ENCODE data around the gene MDM4. TPM values are rescaled to one million over a fixed set of nuclear protein-coding genes. Genes with fewer than 3 reads are reported as not detected.
A peak's percentile ranks its signal among the peaks of the same experiment; 100 is the strongest.

Gene MDM4
- total RNA-seq, 1 experiment from 2014 or later = 49.6 TPM

DNA sequence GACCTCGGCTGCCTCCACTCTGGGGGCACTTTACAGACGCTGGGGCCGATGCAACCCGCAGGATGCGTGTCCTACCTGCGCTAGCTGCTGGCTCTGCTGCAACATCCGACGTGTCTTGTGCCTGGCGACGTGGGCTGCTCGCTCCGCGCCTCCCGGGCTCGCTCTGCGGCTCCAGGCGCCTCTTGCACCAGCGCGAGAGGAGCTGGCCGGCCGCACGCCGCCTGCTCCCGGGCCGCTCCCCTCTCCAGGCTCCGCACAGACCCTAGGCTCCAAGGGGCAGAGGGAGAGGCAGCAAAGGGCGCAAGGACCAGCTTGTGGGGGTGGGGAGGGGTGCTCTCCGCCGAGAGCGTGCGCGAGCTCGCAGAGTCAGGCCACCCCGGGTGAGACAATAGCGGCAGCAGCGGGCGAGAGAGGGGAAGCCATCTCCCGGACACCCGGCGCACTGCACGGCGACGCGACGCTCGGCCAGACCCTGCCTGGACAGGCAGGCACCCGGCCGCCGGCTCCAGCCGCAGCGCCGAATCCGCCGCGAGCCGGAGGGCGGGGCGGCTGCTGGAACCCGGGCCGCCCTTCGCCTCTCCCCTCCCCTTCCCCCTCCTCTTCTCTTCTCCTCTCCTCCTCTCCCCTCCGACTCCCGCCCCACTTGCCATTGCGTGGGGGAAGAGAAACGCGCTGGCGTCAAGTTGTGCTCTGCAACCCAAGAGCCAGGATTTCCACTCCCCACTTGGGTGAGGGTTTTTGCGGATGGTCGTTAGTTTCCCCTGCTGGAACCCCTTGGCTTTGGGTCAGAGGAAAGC lies 21.7 kb upstream of the MDM4 start, which contains the start of gene PIK3C2B:
Gene PIK3C2B, minus strand, starts transcription at position 525 of the 797 bp plus-strand sequence. CDS start 25,003 bp downstream, outside the sequence.
- no peak within 1 kb of the TSS for H2BK12ac ChIP-seq (ENCODE audit: insufficient read length, low read depth, low read length)
- H4K5ac ChIP-seq (ENCODE audit: insufficient read length, low read depth, low read length) = no peak within 1 kb of the TSS
- no peak within 1 kb of the TSS for H3K27ac ChIP-seq (ENCODE audit: insufficient read length, low read depth, low read length)
- Mint-ChIP-seq H3K9me3 (no peaks in the 10 kb centered on the region), H3K36me3 (ENCODE audit: insufficient read depth in 1 of 3, low read depth in 3 of 3) (no peaks in the 10 kb centered on the region), H3K4me3 (peak within 1 kb of the TSS; percentile 74 to 88), H3K27ac (peak within 1 kb of the TSS; percentile 37 to 67 (median 62); a peak in 4 of 7 replicates), H3K27me3 (ENCODE audit: low read depth) (peaks cover 24% of the 10 kb centered on the region), H3K4me1 (peaks cover 28 to 32% of the 10 kb centered on the region in 2 experiments)
- no CpG with 5 or more reads among the region's 69 CpGs for WGBS (ENCODE audit: extremely low coverage, insufficient read length, low lambda C conversion rate)
- peak within 1 kb of the TSS; percentile 76 for H3K9ac ChIP-seq (ENCODE audit: extremely low read depth, insufficient read length, low read length)
- no peak within 1 kb of the TSS for H3K4ac ChIP-seq (ENCODE audit: low read depth, low read length)
- H3K4me1 ChIP-seq (ENCODE audit: insufficient read depth, low read length) = peaks cover 12% of the 10 kb centered on the region; the same call in 1 of the 2 replicates
- H2BK15ac ChIP-seq (ENCODE audit: low read depth, low read length) = no peak within 1 kb of the TSS
- H4K91ac ChIP-seq (ENCODE audit: insufficient read length, low read depth, low read length) = no peak within 1 kb of the TSS
- H3K18ac ChIP-seq (ENCODE audit: insufficient read length, low read depth, low read length) = peak within 1 kb of the TSS; percentile 59
- peak within 1 kb of the TSS; percentile 78 for H3K4me2 ChIP-seq (ENCODE audit: insufficient read depth, insufficient read length, low read length)
- no peaks in the 10 kb centered on the region for H3K27me3 ChIP-seq (ENCODE audit: insufficient read depth, low read length)
- H2BK20ac ChIP-seq (ENCODE audit: low read depth, low read length, poor library complexity, severe bottlenecking) = no peak within 1 kb of the TSS
- no peak within 1 kb of the TSS for H3K23ac ChIP-seq (ENCODE audit: insufficient read length, low read depth, low read length)
- H4K20me1 ChIP-seq (ENCODE audit: control insufficient read depth, insufficient read depth, insufficient read length) = no peaks in the 10 kb centered on the region
- no peak within 1 kb of the TSS for H2BK5ac ChIP-seq (ENCODE audit: insufficient read length, low read length)
- H2AK5ac ChIP-seq (ENCODE audit: insufficient read length, low read length) = no peak within 1 kb of the TSS
- H3T11ph ChIP-seq (ENCODE audit: low read length) = no peak within 1 kb of the TSS
- no peaks in the 10 kb centered on the region for H3K9me3 ChIP-seq (ENCODE audit: control insufficient read depth, low read depth, low read length)
- H3K79me1 ChIP-seq (ENCODE audit: insufficient read depth, low read depth, low read length, poor library complexity, severe bottlenecking) = no peaks in the 10 kb centered on the region
- peaks cover 16% of the 10 kb centered on the region for H3K23me2 ChIP-seq (ENCODE audit: insufficient read length, low read depth, low read length, poor library complexity, severe bottlenecking)
- H4K8ac ChIP-seq (replicated peaks; ENCODE audit: insufficient read length, low read depth, low read length) = no peak within 1 kb of the TSS
- peak; percentile 82 for DNase-seq
- peak within 1 kb of the TSS; percentile 26 for H2AFZ ChIP-seq (ENCODE audit: low read length)
- H3K79me2 ChIP-seq (ENCODE audit: insufficient read depth, low read length) = no peaks in the 10 kb centered on the region
- no peak within 1 kb of the TSS for H2BK120ac ChIP-seq (ENCODE audit: low read depth, low read length, poor library complexity, severe bottlenecking)
- peak within 1 kb of the TSS; percentile 85 for H3K14ac ChIP-seq (ENCODE audit: insufficient read depth, low read length)
- TF ChIP-seq, protein P1, sequence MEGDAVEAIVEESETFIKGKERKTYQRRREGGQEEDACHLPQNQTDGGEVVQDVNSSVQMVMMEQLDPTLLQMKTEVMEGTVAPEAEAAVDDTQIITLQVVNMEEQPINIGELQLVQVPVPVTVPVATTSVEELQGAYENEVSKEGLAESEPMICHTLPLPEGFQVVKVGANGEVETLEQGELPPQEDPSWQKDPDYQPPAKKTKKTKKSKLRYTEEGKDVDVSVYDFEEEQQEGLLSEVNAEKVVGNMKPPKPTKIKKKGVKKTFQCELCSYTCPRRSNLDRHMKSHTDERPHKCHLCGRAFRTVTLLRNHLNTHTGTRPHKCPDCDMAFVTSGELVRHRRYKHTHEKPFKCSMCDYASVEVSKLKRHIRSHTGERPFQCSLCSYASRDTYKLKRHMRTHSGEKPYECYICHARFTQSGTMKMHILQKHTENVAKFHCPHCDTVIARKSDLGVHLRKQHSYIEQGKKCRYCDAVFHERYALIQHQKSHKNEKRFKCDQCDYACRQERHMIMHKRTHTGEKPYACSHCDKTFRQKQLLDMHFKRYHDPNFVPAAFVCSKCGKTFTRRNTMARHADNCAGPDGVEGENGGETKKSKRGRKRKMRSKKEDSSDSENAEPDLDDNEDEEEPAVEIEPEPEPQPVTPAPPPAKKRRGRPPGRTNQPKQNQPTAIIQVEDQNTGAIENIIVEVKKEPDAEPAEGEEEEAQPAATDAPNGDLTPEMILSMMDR (conservative IDR thresholded peaks at IDR 0.05) = peak; percentile 62
- H3K56ac ChIP-seq (ENCODE audit: insufficient read length, low read depth, low read length) = no peak within 1 kb of the TSS

Data from H9 (cell line).